ENCODE results near the gene DAG1. TPM values are rescaled to one million over a fixed set of nuclear protein-coding genes. Genes with fewer than 3 reads are reported as not detected.

The DAG1 gene
- total RNA-seq, 4 donors from 2014 or later: 43.0 to 88.0 (median 65.5) TPM

- no peak for TF ChIP-seq CTCF (IDR thresholded peaks at IDR 0.05)
- no peak for TF ChIP-seq POLR2A (IDR thresholded peaks at IDR 0.05)
- 61 to 72% methylated on average over 1 of the region's 1 CpG for WGBS, 2 donors
- intact Hi-C loops (cut with DNase I; ENCODE audit: low total_unique reads): no loop called here
- H3K4me3 ChIP-seq (ENCODE audit: low read depth, poor library complexity, severe bottlenecking): no peak overlapping the region
- DNase-seq (ENCODE audit: low spot score in 2 of 2): no peak
Measured at GRCh38 chr3:49476563-49476962, 6.5 kb downstream of the DAG1 start.

GRCh38 chr3:49482766-49483165, 12.7 kb downstream of the DAG1 start:
- DNase-seq (ENCODE audit: low spot score in 2 of 2): no peak
- intact Hi-C loops (cut with DNase I; ENCODE audit: low total_unique reads): no loop called here
- no peak overlapping the region for H3K4me3 ChIP-seq (ENCODE audit: low read depth, poor library complexity, severe bottlenecking)
- TF ChIP-seq CTCF (IDR thresholded peaks at IDR 0.05) (no peak), POLR2A (IDR thresholded peaks at IDR 0.05) (no peak)

- 62 to 96% methylated on average over 3 of the region's 3 CpGs for WGBS, 2 donors
- no peak for DNase-seq (ENCODE audit: low spot score in 2 of 2)
- intact Hi-C loops (cut with DNase I; ENCODE audit: low total_unique reads): no loop called here
- TF ChIP-seq CTCF (IDR thresholded peaks at IDR 0.05) (no peak), POLR2A (IDR thresholded peaks at IDR 0.05) (no peak)
- no peak overlapping the region for H3K4me3 ChIP-seq (ENCODE audit: low read depth, poor library complexity, severe bottlenecking)
Measured at GRCh38 chr3:49484471-49484870, 14.4 kb downstream of the DAG1 start.

- no peak overlapping the region for H3K4me3 ChIP-seq (ENCODE audit: low read depth, poor library complexity, severe bottlenecking)
- intact Hi-C loops (cut with DNase I; ENCODE audit: low total_unique reads): no loop called here
- no peak for DNase-seq (ENCODE audit: low spot score in 2 of 2)
- TF ChIP-seq POLR2A (IDR thresholded peaks at IDR 0.05) (no peak), CTCF (IDR thresholded peaks at IDR 0.05) (no peak)
- 87 to 96% methylated on average over 7 of the region's 7 CpGs for WGBS, 2 donors
Measured at GRCh38 chr3:49489247-49489646, 19.2 kb downstream of the DAG1 start.

- intact Hi-C loops (cut with DNase I; ENCODE audit: low total_unique reads): no loop called here
- 82 to 92% methylated on average over 4 of the region's 4 CpGs for WGBS, 2 donors
- no peak for DNase-seq (ENCODE audit: low spot score in 2 of 2)
- H3K4me3 ChIP-seq (ENCODE audit: low read depth, poor library complexity, severe bottlenecking): no peak overlapping the region
- TF ChIP-seq CTCF (IDR thresholded peaks at IDR 0.05): no peak
- TF ChIP-seq POLR2A (IDR thresholded peaks at IDR 0.05): no peak
Measured at GRCh38 chr3:49492969-49493368, 22.9 kb downstream of the DAG1 start.

GRCh38 chr3:49493901-49494300, 23.8 kb downstream of the DAG1 start:
- H3K4me3 ChIP-seq (ENCODE audit: low read depth, poor library complexity, severe bottlenecking): no peak overlapping the region
- DNase-seq (ENCODE audit: low spot score in 2 of 2): no peak
- intact Hi-C loops (cut with DNase I; ENCODE audit: low total_unique reads): no loop called here
- 69 to 78% methylated on average over 2 of the region's 2 CpGs for WGBS, 2 donors
- TF ChIP-seq CTCF (IDR thresholded peaks at IDR 0.05) (no peak), POLR2A (IDR thresholded peaks at IDR 0.05) (no peak)
